HCT116 (cell line): Measurements from ENCODE around the gene LRRC7. TPM values are rescaled to one million over a fixed set of nuclear protein-coding genes. Genes with fewer than 3 reads are reported as not detected.

Source experiments
- ATAC-seq: fragments of 200-7000 bp; cut with Tn5 transposase; 2 replicates; pipeline ENCODE4 v1.9.1; 2020; ENCODE audit warnings: mild to moderate bottlenecking, moderate library complexity
- BruUV-seq: library from RNA; stranded (reverse); fragments of 400-500 nt; replicated peaks from 2 replicates; lab custom pipeline; 2021; lab: Mats Ljungman, UMichigan
- CTCF ChIA-PET: fragments of 300-600 bp; sonication (Branson Sonifier 250); formaldehyde crosslinking; loops from one replicate; lab custom pipeline; 2021; ENCODE audit warnings: antibody characterized with exemption; lab: Charles Lee
- POLR2A ChIA-PET: fragments of 300-600, 350-600 bp; sonication (Branson Sonifier 250); formaldehyde crosslinking; loops from one replicate; lab custom pipeline; 2021; ENCODE audit warnings: antibody characterized with exemption; lab: Charles Lee
- RAD21 ChIA-PET, 2 experiments: fragments of 300-600 bp; sonication (Branson Sonifier 250); formaldehyde crosslinking; loops; one replicate each; lab custom pipeline; 2023; ENCODE audit warnings: low total read pairs in 2 of 2; ENCODE audit not compliant: uncharacterized antibody in 2 of 2, unreplicated experiment in 2 of 2, low non-redundant PET in 1 of 2; lab: Charles Lee
- DNase-seq: peaks from one replicate; pipeline ENCODE4 v3.0.0-alpha.2; 2010; ENCODE audit warnings: low read depth, low spot score
- H2AFZ ChIP-seq: fragments of 200-600 bp; shearing (Covaris generic), sonication (generic); 2 replicates; pipeline ENCODE4 v1.6.1; 2017; ENCODE audit warnings: low read depth, mixed run types, mixed read lengths, antibody characterized with exemption, low read length; ENCODE audit not compliant: poor library complexity, severe bottlenecking
- H3K27ac ChIP-seq: 2 replicates; pipeline ENCODE4 v1.5.1; 2012; ENCODE audit warnings: low read depth, low read length
- H3K27me3 ChIP-seq: fragments of 200-600 bp; sonication (generic); 2 replicates; pipeline ENCODE4 v1.6.1; 2016; ENCODE audit warnings: mixed run types, low read length, mixed read lengths; ENCODE audit not compliant: insufficient read depth
- H3K36me3 ChIP-seq, 2 experiments: fragments of 200-500 bp in 1 of 2; fragments of 200-600 bp in 1 of 2; sonication (Bioruptor generic) in 1 of 2; sonication (generic) in 1 of 2; 2 replicates each; pipeline versions ENCODE4 v1.5.1 to v1.6.1; 2014 to 2016; ENCODE audit warnings: low read length in 2 of 2, inconsistent platforms in 1 of 2, mixed read lengths in 1 of 2, mixed run types in 1 of 2; ENCODE audit not compliant: insufficient read depth in 2 of 2, control insufficient read depth in 1 of 2
- H3K4me1 ChIP-seq, 2 experiments: fragments of 200-600 bp in 1 of 2; sonication (generic) in 1 of 2; 2 replicates each; pipeline versions ENCODE4 v1.5.1 to v1.6.1; 2012 to 2017; ENCODE audit warnings: low read length in 2 of 2, inconsistent platforms in 1 of 2, mild to moderate bottlenecking in 1 of 2, mixed read lengths in 1 of 2, mixed run types in 1 of 2, moderate library complexity in 1 of 2; ENCODE audit not compliant: insufficient read depth in 2 of 2, control insufficient read depth in 1 of 2
- H3K4me2 ChIP-seq: fragments of 200-600 bp; sonication (generic); 2 replicates; pipeline ENCODE4 v1.6.1; 2017; ENCODE audit warnings: mixed run types, low read length, mixed read lengths
- H3K4me3 ChIP-seq, 2 experiments: fragments of 200-600 bp in 1 of 2; sonication (generic) in 1 of 2; replicated peaks in 1 of 2; 2 replicates each; pipeline ENCODE4 v1.5.1; 2011 to 2016; ENCODE audit warnings: low read length in 2 of 2, control low read depth in 1 of 2, low read depth in 1 of 2, mild to moderate bottlenecking in 1 of 2, mixed read lengths in 1 of 2, mixed run types in 1 of 2
- H3K79me2 ChIP-seq: fragments of 200-600 bp; sonication (generic); 2 replicates; pipeline ENCODE4 v1.6.1; 2017; ENCODE audit warnings: mild to moderate bottlenecking, mixed run types, low read length, moderate library complexity, mixed read lengths; ENCODE audit not compliant: insufficient read depth
- H3K9ac ChIP-seq: fragments of 200-600 bp; sonication (generic); 2 replicates; pipeline ENCODE4 v1.6.1; 2016; ENCODE audit warnings: low read length, mixed read lengths
- H3K9me2 ChIP-seq: fragments of 200-600 bp; sonication (generic), shearing (Covaris generic); 2 replicates; pipeline ENCODE4 v1.6.1; 2017; ENCODE audit warnings: mixed run types, mild to moderate bottlenecking, moderate library complexity; ENCODE audit not compliant: insufficient read depth
- H3K9me3 ChIP-seq, 2 experiments: fragments of 200-500 bp in 1 of 2; fragments of 200-600 bp in 1 of 2; sonication (Bioruptor generic) in 1 of 2; sonication (generic) in 1 of 2; 2 replicates each; pipeline ENCODE4 v1.6.1; 2014 to 2017; ENCODE audit warnings: low read length in 2 of 2, mixed read lengths in 2 of 2, inconsistent platforms in 1 of 2, low read depth in 1 of 2, mild to moderate bottlenecking in 1 of 2, mixed run types in 1 of 2, moderate library complexity in 1 of 2; ENCODE audit not compliant: control insufficient read depth in 1 of 2, insufficient read depth in 1 of 2
- H4K20me1 ChIP-seq: fragments of 200-600 bp; sonication (generic), shearing (Covaris generic); 2 replicates; pipeline ENCODE4 v1.6.1; 2017; ENCODE audit warnings: mixed run types, mild to moderate bottlenecking, moderate library complexity; ENCODE audit not compliant: insufficient read depth
- ATF3 ChIP-seq: IDR thresholded peaks from 2 replicates; pipeline ENCODE4 v1.6.1; 2012
- CBX3 ChIP-seq: IDR thresholded peaks from 2 replicates; pipeline ENCODE4 v1.6.1; 2012; ENCODE audit warnings: low read depth
- CEBPB ChIP-seq: IDR thresholded peaks from 2 replicates; pipeline ENCODE4 v1.6.1; 2012; ENCODE audit warnings: low read depth
- CTCF ChIP-seq, 3 experiments: fragments of 200-600 bp in 1 of 3; sonication (generic) in 1 of 3; IDR thresholded peaks in 2 of 3; conservative IDR thresholded peaks in 1 of 3; 2 replicates each; pipeline ENCODE4 v1.5.1; 2012 to 2017; ENCODE audit warnings: low read depth in 2 of 3, low read length in 2 of 3, antibody characterized with exemption in 1 of 3, borderline replicate concordance in 1 of 3, control low read depth in 1 of 3, mild to moderate bottlenecking in 1 of 3, mixed read lengths in 1 of 3, mixed run types in 1 of 3, moderate library complexity in 1 of 3; ENCODE audit not compliant: insufficient read depth in 1 of 3
- ELF1 ChIP-seq: IDR thresholded peaks from 2 replicates; pipeline ENCODE4 v1.6.1; 2012; ENCODE audit warnings: low read depth, borderline replicate concordance
- EZH2phosphoT487 ChIP-seq: fragments of 200-600 bp; IDR thresholded peaks from 2 replicates; pipeline ENCODE4 v1.6.1; 2018; ENCODE audit warnings: antibody characterized with exemption, borderline replicate concordance
- FOSL1 ChIP-seq: IDR thresholded peaks from 2 replicates; pipeline ENCODE4 v1.6.1; 2012; ENCODE audit warnings: low read depth
- JUND ChIP-seq: IDR thresholded peaks from 2 replicates; pipeline ENCODE4 v1.6.1; 2012
- MAX ChIP-seq: IDR thresholded peaks from 2 replicates; pipeline ENCODE4 v1.6.1; 2012
- POLR2A ChIP-seq: IDR thresholded peaks from 2 replicates; pipeline ENCODE4 v1.7.0; 2011; ENCODE audit warnings: borderline replicate concordance; ENCODE audit not compliant: insufficient read depth, insufficient read length; ENCODE audit errors: extremely low read depth
- POLR2AphosphoS5 ChIP-seq: IDR thresholded peaks from 2 replicates; pipeline ENCODE4 v1.6.1; 2011; ENCODE audit warnings: mild to moderate bottlenecking, low read depth, low read length, moderate library complexity
- REST ChIP-seq: IDR thresholded peaks from 2 replicates; pipeline ENCODE4 v1.6.1; 2012; ENCODE audit warnings: low read depth
- SP1 ChIP-seq: IDR thresholded peaks from 2 replicates; pipeline ENCODE4 v1.6.1; 2012; ENCODE audit warnings: low read depth
- TCF7L2 ChIP-seq: IDR thresholded peaks from 2 replicates; pipeline ENCODE4 v1.7.0; 2011; ENCODE audit warnings: borderline replicate concordance, inconsistent platforms; ENCODE audit not compliant: insufficient read depth, insufficient read length; ENCODE audit errors: extremely low read depth
- YY1 ChIP-seq: IDR thresholded peaks from 2 replicates; pipeline ENCODE4 v1.6.1; 2011; ENCODE audit warnings: low read length, low read depth, moderate library complexity, mild to moderate bottlenecking; ENCODE audit not compliant: insufficient replicate concordance; ENCODE audit errors: extremely low read depth
- ZBTB33 ChIP-seq: IDR thresholded peaks from 2 replicates; pipeline ENCODE4 v1.6.1; 2011; ENCODE audit warnings: mild to moderate bottlenecking, low read length, moderate library complexity; ENCODE audit not compliant: insufficient replicate concordance; ENCODE audit errors: extremely low read depth
- ZFX ChIP-seq: fragments of 450-650 bp; IDR thresholded peaks from 2 replicates; pipeline ENCODE4 v1.6.1; 2017
- ZNF274 ChIP-seq: fragments of 200-500 bp; sonication (Bioruptor generic); IDR thresholded peaks from 2 replicates; pipeline ENCODE4 v1.6.1; 2014; ENCODE audit warnings: mild to moderate bottlenecking, low read depth, low read length, inconsistent platforms
- intact Hi-C: fragments of 100-400 bp; cut with micrococcal nuclease; formaldehyde crosslinking; loops from 2 replicates; pipeline ENCODE4 v1.10.0; 2022
- total RNA-seq: library from RNA; stranded (reverse); gene quantifications from one replicate; pipeline ENCODE4 v1.2.1, GENCODE V29; 2021; ENCODE audit not compliant: unreplicated experiment

Gene LRRC7
- total RNA-seq, 1 experiment from 2014 or later: not detected

- intact Hi-C loops: no loop called here
- H3K4me2 ChIP-seq: no peak overlapping the region
- no peaks in the 10 kb centered on the region for H4K20me1 ChIP-seq
- no peak overlapping the region for H3K27ac ChIP-seq
- no peaks in the 10 kb centered on the region for H3K36me3 ChIP-seq
- ATAC-seq (no peak), DNase-seq (no peak)
- no peak overlapping the region for H3K9ac ChIP-seq
- ChIA-PET POLR2A (no interaction called here), RAD21 (no interaction called here), CTCF (no interaction called here)
- H3K79me2 ChIP-seq: no peaks in the 10 kb centered on the region
- H3K27me3 ChIP-seq: peaks cover 39% of the 10 kb centered on the region
- no peak overlapping the region for H3K4me3 ChIP-seq
- TF ChIP-seq CEBPB: no peak
- no peak for TF ChIP-seq SP1
- TF ChIP-seq CTCF (IDR thresholded peaks at IDR 0.05 in 2 of 3, conservative IDR thresholded peaks at IDR 0.05 in 1 of 3; ENCODE audit: borderline replicate concordance in 1 of 3, insufficient read depth in 1 of 3, low read depth in 2 of 3, low read length in 2 of 3): no peak
- no peak for TF ChIP-seq YY1
- TF ChIP-seq JUND: no peak
- TF ChIP-seq POLR2AphosphoS5: no peak
- TF ChIP-seq MAX: no peak
- no peak for TF ChIP-seq ATF3
- TF ChIP-seq REST: no peak
- no peak for TF ChIP-seq TCF7L2
- TF ChIP-seq ZBTB33: no peak
- TF ChIP-seq FOSL1: no peak
- no peak for TF ChIP-seq EZH2phosphoT487
- TF ChIP-seq ELF1: no peak
- no peak for TF ChIP-seq ZNF274
- no peak for TF ChIP-seq POLR2A
- TF ChIP-seq ZFX: no peak
- no peak for TF ChIP-seq CBX3
- H3K9me3 ChIP-seq: no peaks in the 10 kb centered on the region
- H3K9me2 ChIP-seq: no peaks in the 10 kb centered on the region
- BruUV-seq: no TSS peak
- H3K4me1 ChIP-seq: no peaks in the 10 kb centered on the region
- H2AFZ ChIP-seq: no peak overlapping the region
These were observed 508.0 kb downstream of the LRRC7 start for GRCh38 chr1:70075761-70076160.
